K562 (cell line): Measurements from ENCODE around the gene MGAT4B. TPM values are rescaled to one million over a fixed set of nuclear protein-coding genes. Genes with fewer than 3 reads are reported as not detected.

ENCODE experiments used
- CCNT2 ChIP-seq: IDR thresholded peaks from 2 replicates; pipeline ENCODE4 v1.6.1; 2011; ENCODE audit warnings: borderline replicate concordance, low read depth, mild to moderate bottlenecking, moderate library complexity, mixed read lengths, low read length; ENCODE audit not compliant: insufficient read length; ENCODE audit errors: extremely low read depth
- ERF ChIP-seq: fragments of 450-650 bp; formaldehyde crosslinking; IDR thresholded peaks from 2 replicates; pipeline ENCODE4 v1.4.0; 2020; ENCODE audit warnings: mild to moderate bottlenecking, mixed read lengths
- GATAD2A ChIP-seq: fragments of 450-650 bp; IDR thresholded peaks from 2 replicates; pipeline ENCODE4 v1.6.1; 2017
- MGA ChIP-seq: fragments of 450-650 bp; IDR thresholded peaks from 2 replicates; pipeline ENCODE4 v1.6.1; 2016; ENCODE audit warnings: mild to moderate bottlenecking, moderate library complexity
- POLR2B ChIP-seq: fragments of 450-650 bp; IDR thresholded peaks from 2 replicates; pipeline ENCODE4 v1.6.1; 2018; ENCODE audit warnings: low read depth; ENCODE audit not compliant: partially characterized antibody
- POU5F1 ChIP-seq: fragments of 150-350 bp; IDR thresholded peaks from 2 replicates; pipeline ENCODE4 v1.6.1; 2014; ENCODE audit warnings: borderline replicate concordance, low read length, low read depth, mild to moderate bottlenecking; ENCODE audit not compliant: partially characterized antibody
- RCOR1 ChIP-seq, 2 experiments: IDR thresholded peaks; 2 replicates each; pipeline ENCODE4 v1.6.1; 2012; ENCODE audit warnings: low read depth in 2 of 2, low read length in 2 of 2, borderline replicate concordance in 1 of 2, improper control_type of control experiment in 1 of 2
- SMAD4 ChIP-seq: fragments of 250-450 bp; sonication (Bioruptor Pico); conservative IDR thresholded peaks from 2 replicates; pipeline ENCODE4 v1.8.0; 2021; ENCODE audit warnings: inconsistent platforms, mild to moderate bottlenecking, moderate library complexity
- STAT5A ChIP-seq: IDR thresholded peaks from 2 replicates; pipeline ENCODE4 v1.6.1; 2012; ENCODE audit warnings: low read length, inconsistent platforms, borderline replicate concordance
- TBP ChIP-seq: optimal IDR thresholded peaks from 2 replicates; pipeline ENCODE3; 2011; ENCODE audit warnings: low read depth, low read length, improper control_type of control experiment
- ZBED1 ChIP-seq: IDR thresholded peaks from 2 replicates; pipeline ENCODE4 v1.6.1; 2014
- ZNF143 ChIP-seq: sonication (generic); formaldehyde crosslinking; IDR thresholded peaks from 2 replicates; pipeline ENCODE4 v1.9.0; 2022; ENCODE audit warnings: mild to moderate bottlenecking, missing genetic modification reagents
- ZNF174 ChIP-seq: fragments of 250-450 bp; sonication (Bioruptor Pico); IDR thresholded peaks from 2 replicates; pipeline ENCODE4 v1.4.0; 2020; ENCODE audit warnings: mild to moderate bottlenecking
- ZNF589 ChIP-seq: fragments of 200-800 bp; sonication (Bioruptor generic); IDR thresholded peaks from 2 replicates; pipeline ENCODE4 v1.6.1; 2016; ENCODE audit warnings: low read depth, missing genetic modification characterization, missing compliant biosample characterization
- ZNF77 ChIP-seq: fragments of 250-450 bp; sonication (Bioruptor Pico); IDR thresholded peaks from 2 replicates; pipeline ENCODE4 v1.5.0; 2020
- polyA plus RNA-seq, 8 experiments: library from polyadenylated mRNA; depleted of rRNA in 4 of 8; stranded (reverse) in 5 of 8; unstranded in 3 of 8; fragments of >200 nt; fragmentation: Nextera tagmentation in 2 of 8; fragmentation: Illumina TruSeq in 1 of 8; extraction: Ambion mirVana in 2 of 8; extraction: Trizol in 1 of 8; gene quantifications; 2 replicates each; pipeline versions ENCODE4 v1.2.1 to v1.2.3, GENCODE V29; 2011 to 2014; ENCODE audit warnings: inconsistent platforms in 1 of 8, missing spikeins in 1 of 8
- total RNA-seq, 7 experiments: library from RNA; depleted of rRNA in 6 of 7; stranded (reverse); fragments of >200 nt in 6 of 7; fragmentation: Illumina TruSeq in 2 of 7; extraction: Trizol in 2 of 7; gene quantifications; 2 replicates each; pipeline versions ENCODE4 v1.2.1 to v1.2.3, GENCODE V29; 2011 to 2021; ENCODE audit warnings: low replicate concordance in 1 of 7
- TF ChIP-seq, protein P1 (sequence below): sonication (generic); formaldehyde crosslinking; IDR thresholded peaks from 2 replicates; pipeline ENCODE4 v1.8.1; 2022; ENCODE audit warnings: missing genetic modification reagents

MGAT4B gene
- total and polyA plus RNA-seq, 9 of the 15 experiments (the other 6 are each of a cell fraction or from before 2014, with no cell fraction given) = 0.34 to 133 (median 75.4) TPM

GRCh38 chr5:179819296-179820126 is 12.8 kb upstream of the MGAT4B start (continued):
- peak; percentile 99 for TF ChIP-seq MGA
- peak; percentile 80; the same call in 1 of the 2 replicates for TF ChIP-seq ZNF77 (CRISPR knock-in tag)
- TF ChIP-seq ZBED1 = no peak
- peak; percentile 81; the same call in 1 of the 2 replicates for TF ChIP-seq ZNF174 (CRISPR knock-in tag)
- no peak for TF ChIP-seq POLR2B
- no peak for TF ChIP-seq CCNT2
- TF ChIP-seq ZNF143 (CRISPR knock-in tag) = no peak
- peak; percentile 92 for TF ChIP-seq SMAD4 (CRISPR knock-in tag)
- peak; percentile 82 for TF ChIP-seq ZNF589
- TF ChIP-seq RCOR1 (IDR thresholded peaks at IDR 0.05; ENCODE audit: borderline replicate concordance in 1 of 2, low read depth in 2 of 2, low read length in 2 of 2) = no peak
- no peak for TF ChIP-seq TBP
- TF ChIP-seq POU5F1 = no peak
- TF ChIP-seq STAT5A = no peak
- TF ChIP-seq, protein P1, sequence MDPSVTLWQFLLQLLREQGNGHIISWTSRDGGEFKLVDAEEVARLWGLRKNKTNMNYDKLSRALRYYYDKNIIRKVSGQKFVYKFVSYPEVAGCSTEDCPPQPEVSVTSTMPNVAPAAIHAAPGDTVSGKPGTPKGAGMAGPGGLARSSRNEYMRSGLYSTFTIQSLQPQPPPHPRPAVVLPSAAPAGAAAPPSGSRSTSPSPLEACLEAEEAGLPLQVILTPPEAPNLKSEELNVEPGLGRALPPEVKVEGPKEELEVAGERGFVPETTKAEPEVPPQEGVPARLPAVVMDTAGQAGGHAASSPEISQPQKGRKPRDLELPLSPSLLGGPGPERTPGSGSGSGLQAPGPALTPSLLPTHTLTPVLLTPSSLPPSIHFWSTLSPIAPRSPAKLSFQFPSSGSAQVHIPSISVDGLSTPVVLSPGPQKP (CRISPR knock-in tag) = no peak
- TF ChIP-seq ERF = peak; percentile 97
- TF ChIP-seq GATAD2A = peak; percentile 88
